ENCODE measurements around the gene MRPS18C. TPM values are rescaled to one million over a fixed set of nuclear protein-coding genes. Genes with fewer than 3 reads are reported as not detected.

Gene MRPS18C
- total RNA-seq (2013) = 48.8 TPM
- polyA plus RNA-seq (10 to 100 TPM; 13.6 to 70.5 (median 42.4) TPM), polyA minus RNA-seq (4.5 and 5.3 TPM in 2 replicates), total RNA-seq (6.8 to 27.0 (median 9.0) reads per million in 11 experiments)

- no peaks in the 10 kb centered on the region for H3K27me3 ChIP-seq (ENCODE audit: control insufficient read depth in 2 of 2, insufficient read depth in 2 of 2, low read length in 2 of 2)
- peaks cover 21 to 31% of the 10 kb centered on the region in 2 donors for H3K4me1 ChIP-seq (ENCODE audit: control insufficient read depth in 1 of 2, insufficient read depth in 2 of 2, low read length in 2 of 2)
- H3K9me3 Mint-ChIP-seq = no peaks in the 10 kb centered on the region
- no peaks in the 10 kb centered on the region for H3K9me3 ChIP-seq (replicated peaks in 1 of 2; ENCODE audit: control insufficient read depth in 1 of 2, insufficient read depth in 1 of 2, low read length in 2 of 2)
- H3K36me3 ChIP-seq (replicated peaks in 1 of 2; ENCODE audit: control insufficient read depth in 1 of 2, insufficient read depth in 2 of 2, low read length in 2 of 2) = peaks cover 31 to 62% of the 10 kb centered on the region in 2 donors
- peak within 1 kb of the TSS; percentile 89 for H2AFZ ChIP-seq (ENCODE audit: insufficient read depth, low read depth, low read length, poor library complexity, severe bottlenecking)
- H3K4me2 ChIP-seq (replicated peaks; ENCODE audit: extremely low read depth, low read length, poor library complexity, severe bottlenecking) = peak within 1 kb of the TSS; percentile 84
- H3K27ac Mint-ChIP-seq = peak within 1 kb of the TSS; percentile 98 to 100 (median 100)
- TF ChIP-seq CTCF (IDR thresholded peaks at IDR 0.05) = peak; percentile 34
- peak within 1 kb of the TSS; percentile 96 to 98 for H3K4me3 Mint-ChIP-seq
- peaks cover 27% of the 10 kb centered on the region for H3K4me1 Mint-ChIP-seq
- peaks cover 0 to 3% (median 1%) of the 10 kb centered on the region in 3 donors for H3K27me3 Mint-ChIP-seq (ENCODE audit: low read depth in 3 of 3)
- H4K20me1 ChIP-seq (ENCODE audit: insufficient read depth, low read length) = no peaks in the 10 kb centered on the region
- peaks cover 54 to 64% of the 10 kb centered on the region in 2 donors for H3K36me3 Mint-ChIP-seq
- intact Hi-C loops (cut with micrococcal nuclease) = loop anchor here (2.0 to 10.0 kb wide), 3 partner anchors 171 to 555 kb away; partner anchors contain the start of genes COPS4 (in 1 of the 2), COQ2 (in 1 of the 2) and THAP9 (in 1 of the 2)
- H3K9ac ChIP-seq (ENCODE audit: insufficient read depth, low read length, poor library complexity, severe bottlenecking) = peak within 1 kb of the TSS; percentile 94
- WGBS (ENCODE audit: insufficient coverage) = under 1% methylated on average over 32 of the region's 58 CpGs
- DNase-seq = peak; percentile 98 to 99 (median 99)
- peak within 1 kb of the TSS; percentile 94 to 97 (median 95) for H3K4me3 ChIP-seq (replicated peaks in 1 of 3; ENCODE audit: low read depth in 2 of 3, low read length in 3 of 3)
- H3K79me2 ChIP-seq (ENCODE audit: insufficient read depth, low read length) = peaks cover 72% of the 10 kb centered on the region
- peak within 1 kb of the TSS; percentile 99 for H3K27ac ChIP-seq (ENCODE audit: low read depth in 1 of 2, low read length in 2 of 2)
Measured at GRCh38 chr4:83455281-83456183, at the start of gene MRPS18C, which contains the start of gene HELQ. Gene MRPS18C, plus strand, starts transcription at chr4:83456058. Its CDS starts 20 bp downstream, at chr4:83456078. Gene HELQ, minus strand, starts transcription at chr4:83455823. Its CDS starts 130 bp downstream, at chr4:83455693.

DNA sequence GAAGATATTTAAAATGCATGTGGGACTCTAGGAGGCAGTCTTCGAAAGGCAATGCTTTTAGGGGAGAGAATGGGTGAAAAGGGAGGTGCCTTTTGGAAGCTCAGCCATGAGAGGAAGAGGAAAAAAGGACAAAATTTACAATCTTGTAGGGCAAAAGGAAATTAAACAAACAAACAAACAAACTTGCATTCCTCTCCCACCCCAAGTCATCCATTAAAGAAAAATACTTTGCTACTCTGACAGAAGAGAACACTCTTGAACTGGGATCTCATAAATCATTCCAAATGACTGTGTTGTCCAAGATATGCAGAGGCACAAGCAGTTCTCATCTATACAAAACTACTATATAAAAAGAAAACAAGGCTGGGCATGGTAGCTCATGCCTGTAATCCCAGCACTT lies 47.0 kb upstream of the MRPS18C start:
- Histone ChIP-seq H4K20me1 (ENCODE audit: insufficient read depth, low read length) (no peaks in the 10 kb centered on the region), H3K27ac (ENCODE audit: low read depth in 1 of 2, low read length in 2 of 2) (no peak overlapping the region), H3K4me1 (ENCODE audit: control insufficient read depth in 1 of 2, insufficient read depth in 2 of 2, low read length in 2 of 2) (no peaks in the 10 kb centered on the region), H3K9me3 (replicated peaks in 1 of 2; ENCODE audit: control insufficient read depth in 1 of 2, insufficient read depth in 1 of 2, low read length in 2 of 2) (no peaks in the 10 kb centered on the region), H3K4me3 (replicated peaks in 1 of 3; ENCODE audit: low read depth in 2 of 3, low read length in 3 of 3) (no peak overlapping the region), H3K36me3 (replicated peaks in 1 of 2; ENCODE audit: control insufficient read depth in 1 of 2, insufficient read depth in 2 of 2, low read length in 2 of 2) (peaks cover 23 to 64% of the 10 kb centered on the region in 2 donors), H3K79me2 (ENCODE audit: insufficient read depth, low read length) (no peaks in the 10 kb centered on the region), H2AFZ (ENCODE audit: insufficient read depth, low read depth, low read length, poor library complexity, severe bottlenecking) (no peak overlapping the region), H3K4me2 (replicated peaks; ENCODE audit: extremely low read depth, low read length, poor library complexity, severe bottlenecking) (no peak overlapping the region), H3K9ac (ENCODE audit: insufficient read depth, low read length, poor library complexity, severe bottlenecking) (no peak overlapping the region), H3K27me3 (ENCODE audit: control insufficient read depth in 2 of 2, insufficient read depth in 2 of 2, low read length in 2 of 2) (no peaks in the 10 kb centered on the region)
- Mint-ChIP-seq H3K4me3 (no peak overlapping the region), H3K27me3 (ENCODE audit: low read depth in 3 of 3) (no peaks in the 10 kb centered on the region), H3K4me1 (peaks cover 4% of the 10 kb centered on the region), H3K36me3 (peaks cover 55 to 66% of the 10 kb centered on the region in 2 donors), H3K9me3 (no peaks in the 10 kb centered on the region), H3K27ac (peak overlapping the region in 1 of 7 donors; percentile 13)
- TF ChIP-seq CTCF (IDR thresholded peaks at IDR 0.05) = no peak
- WGBS (ENCODE audit: insufficient coverage) = no CpG with 5 or more reads among the region's 1 CpG
- no peak for DNase-seq
- intact Hi-C loops (cut with micrococcal nuclease) = no loop called here

All from CD14-positive monocyte (primary cell).